Right cardiac atrium (tissue), 5 donors: ENCODE data around the gene SIRT4. TPM values are rescaled to one million over a fixed set of nuclear protein-coding genes. Genes with fewer than 3 reads are reported as not detected.

Source experiments
- ATAC-seq, 2 donors: fragments of 200-7000 bp; cut with Tn5 transposase; one replicate each; pipeline versions ENCODE4 v1.8.0 to v1.9.1; 2020; ENCODE audit warnings: moderate library complexity in 2 of 2, mild to moderate bottlenecking in 1 of 2
- DNase-seq, 3 donors: peaks; one replicate each; pipeline ENCODE4 v3.0.0-alpha.2; 2020
- H3K27ac ChIP-seq: one replicate; pipeline ENCODE4 v1.5.1; 2013; ENCODE audit warnings: mild to moderate bottlenecking, low read length, control low read depth, moderate library complexity
- H3K27me3 ChIP-seq: one replicate; pipeline ENCODE4 v1.6.1; 2013; ENCODE audit not compliant: control insufficient read depth, insufficient read depth
- H3K4me1 ChIP-seq: one replicate; pipeline ENCODE4 v1.6.1; 2013; ENCODE audit warnings: low read length; ENCODE audit not compliant: control insufficient read depth, insufficient read depth
- H3K4me3 ChIP-seq: one replicate; pipeline ENCODE4 v1.5.1; 2013; ENCODE audit warnings: low read length, control low read depth
- H3K9me3 ChIP-seq: one replicate; pipeline ENCODE4 v1.6.1; 2013; ENCODE audit warnings: low read length; ENCODE audit not compliant: control insufficient read depth
- WGBS: extraction: QIAGEN DNeasy Blood & Tissue Kit; methylation state at CpG from one replicate; pipeline ENCODE4 v1.1.7; 2013; 5-methylcytosine and 5-hydroxymethylcytosine counted together
- intact Hi-C, 4 donors: fragments of 100-400 bp; cut with DNase I; formaldehyde crosslinking; loops; one replicate each; pipeline versions ENCODE4 v1.11.0 to v1.14.0; 2022 to 2023
- polyA plus RNA-seq: library from polyadenylated mRNA; stranded (reverse); fragments of 200-250 nt; gene quantifications from one replicate; pipeline ENCODE4 v1.2.3, GENCODE V29; 2013
- total RNA-seq, 4 donors: library from RNA; stranded (reverse); fragmentation: NEBNext Ultra II Directional; extraction: Animal tissue kit (Norgen Biotek cat#: 25700); gene quantifications; one replicate each; pipeline ENCODE4 v1.2.1, GENCODE V29; 2021
- donor health status: healthy with polysubstance abuse.
- donor health status: DM: no; HTN: yes; CAD: no.
- donor health status: DM: no; HTN: no; CAD: no.
- donor health status: DM: no; HTN: yes; CAD: no; lungs with severe emphysema.
- donor health status: DM: yes; HTN: yes; CAD: no.

SIRT4 gene
- total and polyA plus RNA-seq, 5 donors = 3.0 to 6.9 (median 6.0) TPM

DNA sequence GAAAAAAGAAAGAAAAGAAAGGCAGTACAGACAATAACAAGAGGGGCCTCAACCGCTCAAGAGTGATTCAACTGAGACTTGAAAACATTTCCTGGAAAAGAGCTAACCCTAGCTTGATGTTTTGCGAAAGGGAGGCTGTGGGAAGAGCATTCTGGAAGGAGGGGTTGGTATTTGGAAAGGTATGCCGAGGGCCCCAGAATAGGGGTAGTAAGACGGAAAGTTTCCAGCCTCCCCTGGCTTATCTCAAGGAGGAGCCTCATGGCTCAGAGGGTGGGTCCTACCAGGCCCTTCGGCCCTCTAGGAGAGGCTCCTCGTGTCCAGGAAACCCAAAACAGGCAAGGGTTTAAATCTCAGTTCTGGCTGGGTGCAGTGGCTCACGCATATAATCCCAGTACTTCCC, 18.8 kb upstream of the SIRT4 start:
- no peaks in the 10 kb centered on the region for H3K4me1 ChIP-seq
- no peak overlapping the region for H3K27ac ChIP-seq
- H3K9me3 ChIP-seq = no peaks in the 10 kb centered on the region
- ATAC-seq = peak in 1 of 2 donors; percentile 26
- intact Hi-C loops = no loop called here
- no peak for DNase-seq
- WGBS = 70% methylated on average over 7 of the region's 7 CpGs
- no peaks in the 10 kb centered on the region for H3K27me3 ChIP-seq
- no peak overlapping the region for H3K4me3 ChIP-seq

DNA sequence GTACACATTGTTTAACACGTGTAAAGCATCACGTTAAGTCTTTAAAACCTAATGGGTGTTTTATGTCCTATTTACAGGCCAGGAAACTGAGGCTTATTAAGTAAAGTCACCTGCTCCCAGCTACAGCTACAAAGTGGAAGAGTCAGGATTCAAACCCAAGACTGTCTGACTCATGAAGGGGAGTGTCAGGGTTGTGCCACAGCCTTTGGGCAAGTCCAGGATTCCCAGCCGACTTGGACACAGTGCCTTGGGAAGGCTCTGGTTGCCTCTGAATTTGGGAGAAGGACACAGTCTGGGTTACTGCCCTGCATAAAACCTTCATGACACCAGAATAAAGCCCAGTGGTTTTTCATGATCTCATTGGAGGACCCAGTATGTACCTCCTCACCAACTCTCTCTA, 17.7 kb upstream of the SIRT4 start:
- no peak overlapping the region for H3K27ac ChIP-seq
- 81% methylated on average over 3 of the region's 3 CpGs for WGBS
- no peaks in the 10 kb centered on the region for H3K4me1 ChIP-seq

DNA sequence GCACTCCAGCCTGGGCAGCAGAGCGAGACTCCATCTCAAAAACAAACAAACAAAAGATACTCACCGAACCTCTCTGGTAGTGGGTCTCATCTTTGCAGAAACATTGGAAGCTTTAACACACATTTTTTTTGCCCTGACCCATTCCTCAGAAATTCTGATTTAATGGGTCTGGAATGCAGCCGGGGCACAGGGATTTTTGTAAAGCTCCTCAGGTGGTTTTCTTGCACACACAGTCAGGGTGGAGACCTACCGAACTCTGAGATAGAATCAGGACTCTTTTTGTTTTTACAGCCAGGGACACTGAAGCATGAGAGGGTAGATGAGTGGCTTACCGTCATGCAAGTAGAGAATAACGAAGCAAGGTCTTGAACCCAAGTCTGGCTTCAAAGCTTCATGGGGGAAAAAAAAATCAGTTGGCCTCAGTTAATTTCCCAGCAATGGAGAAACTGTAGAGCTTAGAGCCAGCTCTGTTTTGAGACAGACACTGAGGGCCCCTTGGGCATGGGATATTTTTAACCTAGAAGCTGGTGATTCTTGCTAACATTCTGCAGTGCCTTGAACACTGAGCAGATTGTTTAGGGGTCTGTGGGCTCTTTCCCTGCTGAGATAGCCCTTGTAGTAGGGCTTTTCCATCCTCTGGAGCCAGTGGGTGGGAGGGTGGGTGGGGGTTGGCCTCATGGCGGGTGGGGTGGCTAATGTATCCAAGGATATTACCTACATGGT, 15.2 kb upstream of the SIRT4 start:
- no peak for DNase-seq
- intact Hi-C loops = no loop called here
- Histone ChIP-seq H3K4me3 (no peak overlapping the region), H3K4me1 (no peaks in the 10 kb centered on the region), H3K27me3 (no peaks in the 10 kb centered on the region), H3K9me3 (no peaks in the 10 kb centered on the region), H3K27ac (no peak overlapping the region)
- no peak for ATAC-seq
- 56% methylated on average over 7 of the region's 7 CpGs for WGBS

More for the DNA sequence above, 17.7 kb upstream of the SIRT4 start:
- ATAC-seq (no peak), DNase-seq (no peak)
- Histone ChIP-seq H3K9me3 (no peaks in the 10 kb centered on the region), H3K27me3 (no peaks in the 10 kb centered on the region), H3K4me3 (no peak overlapping the region)
- intact Hi-C loops = no loop called here

DNA sequence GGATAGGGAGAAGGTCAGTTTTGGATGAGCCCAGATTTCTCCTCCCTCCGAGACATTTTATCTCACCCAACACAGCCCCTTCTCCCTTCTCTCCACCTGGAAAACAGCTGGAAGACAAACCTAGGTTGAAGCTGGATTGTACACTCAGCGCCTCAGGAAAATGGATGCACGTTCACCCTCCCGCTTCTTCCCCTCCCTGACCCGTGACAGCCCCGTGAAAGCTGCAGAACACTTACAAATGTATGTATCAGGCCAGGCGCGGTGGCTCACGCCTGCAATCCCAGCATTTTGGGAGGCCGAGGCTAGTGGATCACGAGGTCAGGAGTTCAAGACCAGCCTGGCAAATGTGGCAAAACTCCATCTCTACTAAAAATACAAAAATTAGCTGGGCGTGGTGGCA, 14.6 kb upstream of the SIRT4 start:
- no peak for DNase-seq
- intact Hi-C loops = no loop called here
- 79% methylated on average over 12 of the region's 12 CpGs for WGBS
- no peaks in the 10 kb centered on the region for H3K27me3 ChIP-seq
- no peak for ATAC-seq
- no peaks in the 10 kb centered on the region for H3K9me3 ChIP-seq
- no peak overlapping the region for H3K27ac ChIP-seq
- no peaks in the 10 kb centered on the region for H3K4me1 ChIP-seq
- no peak overlapping the region for H3K4me3 ChIP-seq

GRCh38 chr12:120290609-120291305, 11.4 kb upstream of the SIRT4 start:
- peak in 1 of 3 donors; percentile 46 for DNase-seq
- Histone ChIP-seq H3K9me3 (no peaks in the 10 kb centered on the region), H3K27me3 (no peaks in the 10 kb centered on the region), H3K4me3 (peak overlapping the region; percentile 26), H3K27ac (peak overlapping the region; percentile 71), H3K4me1 (no peaks in the 10 kb centered on the region)
- WGBS = 25% methylated on average over 22 of the region's 22 CpGs
- peak in 1 of 2 donors; percentile 8 for ATAC-seq
- intact Hi-C loops = no loop called here

GRCh38 chr12:120292411-120292660, 9.8 kb upstream of the SIRT4 start:
- DNase-seq (no peak), ATAC-seq (peak; percentile 2)
- Histone ChIP-seq H3K27ac (peak overlapping the region; percentile 100), H3K27me3 (no peaks in the 10 kb centered on the region), H3K4me1 (no peaks in the 10 kb centered on the region), H3K9me3 (no peaks in the 10 kb centered on the region), H3K4me3 (peak overlapping the region; percentile 57)
- intact Hi-C loops = no loop called here
- whole genome bisulfite sequencing = under 1% methylated on average over 17 of the region's 17 CpGs

DNA sequence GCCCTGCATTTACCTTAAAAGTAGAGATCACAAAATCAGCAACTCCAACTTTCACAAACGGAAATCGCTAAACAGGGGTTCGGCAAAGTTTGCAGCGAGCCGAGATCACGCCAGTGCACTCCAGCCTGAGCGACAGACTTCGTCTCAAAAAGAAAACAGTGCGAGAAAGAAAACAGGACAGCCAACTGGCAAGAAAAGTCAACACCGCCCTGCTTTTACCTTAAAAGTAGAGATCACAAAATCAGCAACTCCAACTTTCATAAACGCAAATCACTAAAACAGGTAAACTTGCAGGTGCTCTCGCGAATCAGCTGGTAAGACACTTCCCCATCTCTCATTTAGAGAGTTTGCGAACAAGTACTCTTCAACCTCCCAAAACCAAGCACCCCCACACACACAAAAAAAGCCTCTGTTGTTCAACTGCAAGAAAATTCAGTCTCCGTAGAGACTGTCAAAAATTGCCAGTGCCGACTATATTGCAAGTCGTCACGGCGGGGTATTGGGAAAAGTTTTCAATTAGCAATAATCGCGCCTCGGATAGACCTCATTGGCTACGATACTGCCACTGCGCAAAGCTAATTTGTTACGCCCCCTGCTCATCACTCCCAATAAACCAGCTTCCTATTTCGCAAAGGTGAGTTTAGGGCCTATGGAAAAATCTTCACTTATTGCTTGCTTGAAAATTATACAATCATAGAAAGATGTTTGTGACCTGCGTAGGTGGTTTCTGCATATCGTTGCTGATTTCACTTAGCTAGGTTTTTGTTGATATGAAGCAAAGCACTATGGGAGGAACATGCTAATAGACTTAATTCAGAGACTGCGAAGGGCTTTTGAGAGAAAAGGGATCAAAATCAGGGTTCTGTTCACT, 9.2 kb upstream of the SIRT4 start, which contains the start of gene RNU4-1:
Gene RNU4-1 (minus strand): TSS at position 577 of the 871 bp plus-strand sequence.
- WGBS = under 1% methylated on average over 29 of the region's 29 CpGs
- H3K4me1 ChIP-seq = no peaks in the 10 kb centered on the region
- H3K27me3 ChIP-seq = no peaks in the 10 kb centered on the region
- no peaks in the 10 kb centered on the region for H3K9me3 ChIP-seq
- peak within 1 kb of the TSS; percentile 100 for H3K27ac ChIP-seq
- DNase-seq (peak; percentile 60 to 73 (median 69)), ATAC-seq (peak; percentile 60 to 69)
- peak within 1 kb of the TSS; percentile 57 for H3K4me3 ChIP-seq
- intact Hi-C loops = no loop called here

GRCh38 chr12:120314220-120314619, 12.1 kb downstream of the SIRT4 start:
- Histone ChIP-seq H3K27me3 (no peaks in the 10 kb centered on the region), H3K27ac (no peak overlapping the region), H3K4me1 (peaks cover 2% of the 10 kb centered on the region), H3K9me3 (no peaks in the 10 kb centered on the region), H3K4me3 (no peak overlapping the region)
- DNase-seq = no peak
- ATAC-seq = no peak
- intact Hi-C loops = no loop called here
- WGBS = 51% methylated on average over 5 of the region's 5 CpGs

- Histone ChIP-seq H3K27me3 (no peaks in the 10 kb centered on the region), H3K4me1 (peaks cover 2% of the 10 kb centered on the region), H3K9me3 (no peaks in the 10 kb centered on the region), H3K27ac (peak overlapping the region; percentile 76), H3K4me3 (peak overlapping the region; percentile 61)
- no peak for DNase-seq
- ATAC-seq = no peak
- intact Hi-C loops = no loop called here
- WGBS = 48% methylated on average over 9 of the region's 9 CpGs
Measured at GRCh38 chr12:120316798-120317223, 14.7 kb downstream of the SIRT4 start.

- H3K4me3 ChIP-seq = peak overlapping the region; percentile 61
- no peaks in the 10 kb centered on the region for H3K9me3 ChIP-seq
- H3K27ac ChIP-seq = peak overlapping the region; percentile 76
- H3K27me3 ChIP-seq = no peaks in the 10 kb centered on the region
- intact Hi-C loops = no loop called here
- peaks cover 2% of the 10 kb centered on the region for H3K4me1 ChIP-seq
- peak; percentile 100 for DNase-seq
- ATAC-seq = peak; percentile 100
- 1% methylated on average over 42 of the region's 42 CpGs for WGBS
Measured at GRCh38 chr12:120317224-120318105, 15.3 kb downstream of the SIRT4 start.
